ENCODE results near the gene ARL15. TPM values are rescaled to one million over a fixed set of nuclear protein-coding genes. Genes with fewer than 3 reads are reported as not detected.

Gene ARL15
- total and polyA plus RNA-seq, 2 of the 4 experiments (the other 2 are of a cell fraction): 7.3 to 19.2 TPM

DNA sequence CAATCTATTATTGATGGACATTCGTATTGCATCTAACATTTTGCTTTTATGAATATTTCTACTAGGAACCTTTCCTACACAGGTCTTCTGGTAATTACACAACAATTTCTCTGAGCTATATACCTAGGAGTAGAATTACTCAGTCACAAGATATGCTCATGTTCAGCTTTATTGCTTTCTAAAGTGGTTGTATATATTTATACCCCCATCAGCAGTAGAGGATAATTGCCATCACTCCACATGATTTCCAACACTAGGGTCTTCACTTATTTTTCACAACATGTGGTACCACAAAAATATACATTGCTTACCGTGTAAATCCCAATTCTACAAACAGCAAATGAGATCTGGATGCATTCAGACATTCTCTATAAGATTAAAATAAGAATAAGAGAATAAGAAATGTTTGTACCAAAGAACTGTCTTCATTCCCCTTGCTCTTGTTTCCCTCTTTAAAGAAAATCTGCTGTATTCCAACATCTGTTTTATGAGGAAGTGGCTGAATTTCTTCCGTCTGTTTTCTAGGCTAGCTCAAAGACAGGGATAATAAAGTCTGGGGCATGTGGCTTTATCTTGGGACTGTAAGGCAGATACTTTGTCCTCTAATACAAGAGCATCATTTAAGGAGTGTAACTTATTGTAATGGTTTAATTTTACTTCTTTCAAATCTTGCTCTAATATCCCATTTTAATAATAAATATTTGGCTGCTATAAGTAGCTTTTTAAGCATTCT lies 28.2 kb downstream of the ARL15 start:
- Histone ChIP-seq H3K36me3 (ENCODE audit: control insufficient read depth, insufficient read depth, low read length) (no peaks in the 10 kb centered on the region), H2BK20ac (ENCODE audit: low read depth, low read length) (no peak overlapping the region), H3K79me1 (ENCODE audit: low read depth in 1 of 2, low read length in 2 of 2) (no peaks in the 10 kb centered on the region; a peak in 1 of 4 replicates), H3K9ac (ENCODE audit: low read depth, low read length) (no peak overlapping the region), H2BK5ac (ENCODE audit: low read depth, low read length, poor library complexity, severe bottlenecking) (no peak overlapping the region), H4K20me1 (ENCODE audit: insufficient read depth, low read length) (no peaks in the 10 kb centered on the region), H4K5ac (ENCODE audit: low read depth, low read length) (no peak overlapping the region), H3K27me3 (ENCODE audit: control insufficient read depth, insufficient read depth, low read length) (no peaks in the 10 kb centered on the region), H4K91ac (ENCODE audit: insufficient read depth, low read depth, low read length) (no peak overlapping the region), H3K14ac (replicated peaks; ENCODE audit: low read depth, low read length) (no peak overlapping the region), H3K56ac (ENCODE audit: extremely low read depth, insufficient read depth, low read length) (no peak overlapping the region), H2BK15ac (ENCODE audit: low read depth, low read length) (no peak overlapping the region), H3K9me3 (ENCODE audit: control insufficient read depth, insufficient read depth, low read length) (peaks cover 5% of the 10 kb centered on the region; the same call in 1 of the 2 replicates), H3K27ac (ENCODE audit: insufficient read depth, low read length) (no peak overlapping the region), H2AK9ac (replicated peaks; ENCODE audit: low read depth, low read length, poor library complexity) (no peak overlapping the region), H4K8ac (ENCODE audit: low read depth in 2 of 2, low read length in 2 of 2) (no peak overlapping the region), H3K4me1 (ENCODE audit: control insufficient read depth, insufficient read depth, low read length) (no peaks in the 10 kb centered on the region), H3K23ac (ENCODE audit: low read depth, low read length) (no peak overlapping the region), H3K9me1 (ENCODE audit: insufficient read depth, low read length) (no peaks in the 10 kb centered on the region), H2BK120ac (ENCODE audit: low read depth, low read length) (no peak overlapping the region), H3K4me2 (ENCODE audit: low read depth, low read length) (no peak overlapping the region), H2AFZ (replicated peaks; ENCODE audit: low read length, poor library complexity) (no peak overlapping the region), H3K18ac (ENCODE audit: low read depth, low read length) (no peak overlapping the region), H3K4ac (ENCODE audit: low read depth, low read length) (no peak overlapping the region), H2AK5ac (ENCODE audit: low read depth, low read length) (no peak overlapping the region), H3K4me3 (ENCODE audit: insufficient read depth, low read depth, low read length) (no peak overlapping the region)
- POLR2A ChIA-PET (ENCODE audit: unreplicated experiment): no interaction called here
- no peak for DNase-seq
- intact Hi-C loops (cut with micrococcal nuclease) (no loop called here), dilution Hi-C loops (cut with HindIII; ENCODE audit: low sequenced_read_pairs, unreplicated experiment) (no loop called here), in situ Hi-C loops (cut with MboI; ENCODE audit: low sequenced_read_pairs) (no loop called here)
- TF ChIP-seq, protein P1, sequence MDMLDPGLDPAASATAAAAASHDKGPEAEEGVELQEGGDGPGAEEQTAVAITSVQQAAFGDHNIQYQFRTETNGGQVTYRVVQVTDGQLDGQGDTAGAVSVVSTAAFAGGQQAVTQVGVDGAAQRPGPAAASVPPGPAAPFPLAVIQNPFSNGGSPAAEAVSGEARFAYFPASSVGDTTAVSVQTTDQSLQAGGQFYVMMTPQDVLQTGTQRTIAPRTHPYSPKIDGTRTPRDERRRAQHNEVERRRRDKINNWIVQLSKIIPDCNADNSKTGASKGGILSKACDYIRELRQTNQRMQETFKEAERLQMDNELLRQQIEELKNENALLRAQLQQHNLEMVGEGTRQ (IDR thresholded peaks at IDR 0.05; ENCODE audit: low read depth, low read length): no peak
- no peak for TF ChIP-seq SMC3 (IDR thresholded peaks at IDR 0.05; ENCODE audit: low read depth, low read length)
- no peak for TF ChIP-seq RAD21 (IDR thresholded peaks at IDR 0.05; ENCODE audit: low read length)
- TF ChIP-seq RFX5 (IDR thresholded peaks at IDR 0.05; ENCODE audit: low read depth, low read length): no peak
- TF ChIP-seq MXI1 (IDR thresholded peaks at IDR 0.05; ENCODE audit: borderline replicate concordance, low read depth, low read length): no peak
- TF ChIP-seq POLR2A (IDR thresholded peaks at IDR 0.05; ENCODE audit: low read depth, low read length): no peak
- no peak for TF ChIP-seq MAZ (IDR thresholded peaks at IDR 0.05; ENCODE audit: borderline replicate concordance, low read depth, low read length)
- ATAC-seq (ENCODE audit: low read depth): no peak
- WGBS, 2 experiments (ENCODE audit: extremely low coverage in 2 of 2, insufficient read length in 1 of 2): no CpG with 5 or more reads among the region's 3 CpGs
- CTCF ChIA-PET: interaction anchor here (0.6 kb wide), 1 partner anchor 58 kb away, joined by 3 read pairs; no protein-coding TSS in a partner anchor
- BruUV-seq (replicated peaks): no TSS peak
